Body of pancreas (tissue), 4 donors: ENCODE results near the gene HPN.

Source experiments
- CTCF ChIP-seq, 7 experiments: fragments of 450-650 bp in 4 of 7; fragments of 200-600 bp in 3 of 7; sonication (generic) in 3 of 7; IDR thresholded peaks; one replicate each; pipeline ENCODE4 v1.5.1; 2016 to 2019; ENCODE audit warnings: antibody characterized with exemption in 7 of 7
- POLR2A ChIP-seq, 3 donors: fragments of 450-650 bp; IDR thresholded peaks; one replicate each; pipeline ENCODE4 v1.6.1; 2016; ENCODE audit warnings: antibody characterized with exemption in 3 of 3, mild to moderate bottlenecking in 2 of 3

GRCh38 chr19:35107545-35107944 is 66.0 kb downstream of the HPN start:
- no peak for TF ChIP-seq CTCF (IDR thresholded peaks at IDR 0.05)
- TF ChIP-seq POLR2A (IDR thresholded peaks at IDR 0.05), result no peak
